Prostate gland (tissue), 2 donors: ENCODE measurements around the gene EMILIN1.

Experiments
- POLR2A ChIP-seq: fragments of 450-650 bp; IDR thresholded peaks from one replicate; pipeline ENCODE4 v1.6.1; 2016; ENCODE audit warnings: antibody characterized with exemption, mild to moderate bottlenecking
- POLR2AphosphoS5 ChIP-seq: sonication (generic); formaldehyde crosslinking; IDR thresholded peaks from one replicate; pipeline ENCODE4 v1.6.1; 2017; ENCODE audit warnings: antibody characterized with exemption
- TF ChIP-seq, protein P1 (sequence below), 4 experiments: fragments of 200-600 bp in 2 of 4; fragments of 450-650 bp in 2 of 4; sonication (generic) in 2 of 4; IDR thresholded peaks; 1 replicate in 3 of 4; 2 replicates in 1 of 4; pipeline ENCODE4 v1.5.1; 2016 to 2019; ENCODE audit warnings: antibody characterized with exemption in 4 of 4, mild to moderate bottlenecking in 2 of 4, moderate library complexity in 2 of 4

DNA sequence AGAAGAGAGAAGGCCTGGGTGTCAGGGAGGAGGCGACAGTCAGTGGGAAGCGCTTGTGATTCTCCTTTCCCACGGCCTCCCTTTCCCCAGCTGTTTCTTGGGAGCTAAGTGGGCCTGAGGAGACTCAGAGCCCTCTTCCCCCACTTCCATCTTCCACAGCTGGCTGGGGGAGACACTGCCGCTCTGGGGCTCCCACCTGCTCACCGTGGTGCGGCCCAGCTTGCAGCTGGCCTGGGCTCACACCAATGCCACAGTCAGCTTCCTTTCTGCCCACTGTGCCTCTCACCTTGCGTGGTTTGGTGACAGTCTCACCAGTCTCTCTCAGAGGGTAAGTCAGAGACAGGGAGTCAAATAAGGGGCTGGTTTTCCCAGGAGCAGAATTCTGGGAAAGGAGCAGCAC lies 38.5 kb upstream of the EMILIN1 start:
- TF ChIP-seq POLR2A (no peak), POLR2AphosphoS5 (no peak)
- TF ChIP-seq, protein P1, sequence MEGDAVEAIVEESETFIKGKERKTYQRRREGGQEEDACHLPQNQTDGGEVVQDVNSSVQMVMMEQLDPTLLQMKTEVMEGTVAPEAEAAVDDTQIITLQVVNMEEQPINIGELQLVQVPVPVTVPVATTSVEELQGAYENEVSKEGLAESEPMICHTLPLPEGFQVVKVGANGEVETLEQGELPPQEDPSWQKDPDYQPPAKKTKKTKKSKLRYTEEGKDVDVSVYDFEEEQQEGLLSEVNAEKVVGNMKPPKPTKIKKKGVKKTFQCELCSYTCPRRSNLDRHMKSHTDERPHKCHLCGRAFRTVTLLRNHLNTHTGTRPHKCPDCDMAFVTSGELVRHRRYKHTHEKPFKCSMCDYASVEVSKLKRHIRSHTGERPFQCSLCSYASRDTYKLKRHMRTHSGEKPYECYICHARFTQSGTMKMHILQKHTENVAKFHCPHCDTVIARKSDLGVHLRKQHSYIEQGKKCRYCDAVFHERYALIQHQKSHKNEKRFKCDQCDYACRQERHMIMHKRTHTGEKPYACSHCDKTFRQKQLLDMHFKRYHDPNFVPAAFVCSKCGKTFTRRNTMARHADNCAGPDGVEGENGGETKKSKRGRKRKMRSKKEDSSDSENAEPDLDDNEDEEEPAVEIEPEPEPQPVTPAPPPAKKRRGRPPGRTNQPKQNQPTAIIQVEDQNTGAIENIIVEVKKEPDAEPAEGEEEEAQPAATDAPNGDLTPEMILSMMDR (IDR thresholded peaks at IDR 0.05) = no peak
